Measurements from ENCODE around the gene USP47.

Gene USP47

GRCh38 chr11:11980841-11981308, 139.1 kb downstream of the USP47 start:
- H3K79me2 ChIP-seq (ENCODE audit: control insufficient read depth, insufficient read depth, low read length, unreplicated experiment): no peaks in the 10 kb centered on the region
- no peaks in the 10 kb centered on the region for H3K36me3 ChIP-seq (ENCODE audit: insufficient read depth, low read length)
- no peak overlapping the region for H2AFZ ChIP-seq (ENCODE audit: low read length, unreplicated experiment)
- H3K4me3 ChIP-seq (ENCODE audit: low read depth, low read length): no peak overlapping the region
- H3K27ac ChIP-seq (ENCODE audit: low read depth, low read length): peak overlapping the region; percentile 76; the same call in 1 of the 2 replicates
- H3K27me3 ChIP-seq (ENCODE audit: insufficient read depth, low read length): no peaks in the 10 kb centered on the region
- peaks cover 83% of the 10 kb centered on the region for H3K4me1 ChIP-seq (ENCODE audit: control insufficient read depth, insufficient read depth, low read length, unreplicated experiment)

DNA sequence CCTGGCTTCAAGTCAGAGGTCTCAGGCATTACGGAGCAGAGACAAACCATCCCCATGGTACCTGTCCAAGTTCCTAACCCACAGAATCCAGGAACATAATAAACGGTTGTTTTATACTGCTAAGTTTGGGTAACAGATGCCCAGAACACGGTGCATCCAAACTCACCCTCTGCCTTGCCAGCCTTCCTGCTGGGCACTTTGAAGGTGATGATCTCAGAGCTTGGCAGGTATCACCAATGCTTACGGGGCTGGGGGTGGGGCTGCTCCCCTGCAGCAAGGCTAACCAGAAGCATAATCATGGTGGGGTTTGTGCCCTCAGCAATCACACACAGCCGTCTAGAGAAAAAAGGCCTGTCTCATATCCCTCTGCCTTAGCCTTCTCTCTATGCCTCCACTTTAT, 139.6 kb downstream of the USP47 start:
- Histone ChIP-seq H3K27ac (ENCODE audit: low read depth, low read length) (no peak overlapping the region), H3K36me3 (ENCODE audit: insufficient read depth, low read length) (no peaks in the 10 kb centered on the region), H2AFZ (ENCODE audit: low read length, unreplicated experiment) (no peak overlapping the region)

DNA sequence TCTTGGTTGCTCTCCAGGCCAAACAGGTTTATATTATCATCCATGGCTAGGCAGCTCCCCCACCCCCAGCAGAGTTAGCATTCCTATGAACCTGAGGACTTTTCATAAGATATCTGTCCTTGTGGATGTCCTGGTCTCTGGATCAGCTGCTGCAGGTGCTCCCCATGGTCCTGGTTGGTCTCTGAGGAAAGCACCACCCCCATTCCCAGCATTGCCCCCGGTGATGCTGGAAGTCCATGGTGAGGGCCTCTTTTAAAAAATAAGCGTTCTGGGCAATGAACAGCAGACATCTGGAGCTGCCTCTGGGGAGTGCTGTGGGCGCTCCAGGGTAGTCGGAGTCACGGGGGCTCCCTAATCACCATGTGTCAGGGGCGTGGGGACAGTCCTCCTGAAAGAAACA, 140.1 kb downstream of the USP47 start:
- Histone ChIP-seq H2AFZ (ENCODE audit: low read length, unreplicated experiment) (no peak overlapping the region), H3K36me3 (ENCODE audit: insufficient read depth, low read length) (no peaks in the 10 kb centered on the region), H3K4me1 (ENCODE audit: control insufficient read depth, insufficient read depth, low read length, unreplicated experiment) (peaks cover 79% of the 10 kb centered on the region), H3K27ac (ENCODE audit: low read depth, low read length) (no peak overlapping the region), H3K79me2 (ENCODE audit: control insufficient read depth, insufficient read depth, low read length, unreplicated experiment) (no peaks in the 10 kb centered on the region), H3K4me3 (ENCODE audit: low read depth, low read length) (no peak overlapping the region), H3K27me3 (ENCODE audit: insufficient read depth, low read length) (no peaks in the 10 kb centered on the region)

More for the DNA sequence above, 139.6 kb downstream of the USP47 start:
- Histone ChIP-seq H3K4me3 (ENCODE audit: low read depth, low read length) (no peak overlapping the region), H3K27me3 (ENCODE audit: insufficient read depth, low read length) (no peaks in the 10 kb centered on the region), H3K4me1 (ENCODE audit: control insufficient read depth, insufficient read depth, low read length, unreplicated experiment) (peaks cover 83% of the 10 kb centered on the region), H3K79me2 (ENCODE audit: control insufficient read depth, insufficient read depth, low read length, unreplicated experiment) (no peaks in the 10 kb centered on the region)

DNA sequence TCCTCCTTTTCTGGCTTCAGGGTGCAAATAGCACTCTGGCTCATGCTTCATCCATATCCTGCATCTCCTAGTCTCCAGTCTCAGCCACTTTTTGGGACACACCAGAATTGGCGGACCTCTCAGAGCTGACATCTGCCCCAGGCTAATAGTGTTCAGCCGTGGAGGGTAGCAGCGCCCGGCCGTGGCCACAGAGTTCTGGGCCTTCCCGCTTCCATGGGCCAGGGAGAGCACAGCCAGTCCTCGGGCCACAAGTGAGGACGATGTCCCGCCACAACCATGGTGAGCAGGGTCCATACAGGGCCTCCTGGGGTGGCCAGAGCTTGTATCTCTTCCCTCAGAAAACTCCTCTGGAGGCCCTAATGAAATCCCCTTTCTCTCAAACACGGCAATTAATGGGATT, 140.7 kb downstream of the USP47 start:
- no peaks in the 10 kb centered on the region for H3K79me2 ChIP-seq (ENCODE audit: control insufficient read depth, insufficient read depth, low read length, unreplicated experiment)
- H2AFZ ChIP-seq (ENCODE audit: low read length, unreplicated experiment): no peak overlapping the region
- peak overlapping the region; percentile 69; the same call in 1 of the 2 replicates for H3K27ac ChIP-seq (ENCODE audit: low read depth, low read length)
- H3K4me1 ChIP-seq (ENCODE audit: control insufficient read depth, insufficient read depth, low read length, unreplicated experiment): peaks cover 77% of the 10 kb centered on the region
- H3K27me3 ChIP-seq (ENCODE audit: insufficient read depth, low read length): no peaks in the 10 kb centered on the region
- H3K4me3 ChIP-seq (ENCODE audit: low read depth, low read length): no peak overlapping the region
- no peaks in the 10 kb centered on the region for H3K36me3 ChIP-seq (ENCODE audit: insufficient read depth, low read length)

GRCh38 chr11:11982975-11983374, 141.2 kb downstream of the USP47 start:
- H3K27ac ChIP-seq (ENCODE audit: low read depth, low read length): peak overlapping the region; percentile 69
- H3K36me3 ChIP-seq (ENCODE audit: insufficient read depth, low read length): no peaks in the 10 kb centered on the region
- no peaks in the 10 kb centered on the region for H3K79me2 ChIP-seq (ENCODE audit: control insufficient read depth, insufficient read depth, low read length, unreplicated experiment)
- peak overlapping the region; percentile 27 for H2AFZ ChIP-seq (ENCODE audit: low read length, unreplicated experiment)
- no peaks in the 10 kb centered on the region for H3K27me3 ChIP-seq (ENCODE audit: insufficient read depth, low read length)
- H3K4me3 ChIP-seq (ENCODE audit: low read depth, low read length): no peak overlapping the region
- peaks cover 77% of the 10 kb centered on the region for H3K4me1 ChIP-seq (ENCODE audit: control insufficient read depth, insufficient read depth, low read length, unreplicated experiment)

- H2AFZ ChIP-seq (ENCODE audit: low read length, unreplicated experiment): no peak overlapping the region
- H3K27me3 ChIP-seq (ENCODE audit: insufficient read depth, low read length): no peaks in the 10 kb centered on the region
- H3K36me3 ChIP-seq (ENCODE audit: insufficient read depth, low read length): no peaks in the 10 kb centered on the region
- H3K27ac ChIP-seq (ENCODE audit: low read depth, low read length): peak overlapping the region; percentile 69
- H3K79me2 ChIP-seq (ENCODE audit: control insufficient read depth, insufficient read depth, low read length, unreplicated experiment): no peaks in the 10 kb centered on the region
- peaks cover 77% of the 10 kb centered on the region for H3K4me1 ChIP-seq (ENCODE audit: control insufficient read depth, insufficient read depth, low read length, unreplicated experiment)
- H3K4me3 ChIP-seq (ENCODE audit: low read depth, low read length): no peak overlapping the region
These were observed 141.7 kb downstream of the USP47 start for GRCh38 chr11:11983427-11983826.

- Histone ChIP-seq H3K27ac (ENCODE audit: low read depth, low read length) (peak overlapping the region; percentile 69), H2AFZ (ENCODE audit: low read length, unreplicated experiment) (no peak overlapping the region), H3K36me3 (ENCODE audit: insufficient read depth, low read length) (no peaks in the 10 kb centered on the region), H3K4me3 (ENCODE audit: low read depth, low read length) (no peak overlapping the region), H3K4me1 (ENCODE audit: control insufficient read depth, insufficient read depth, low read length, unreplicated experiment) (peaks cover 71% of the 10 kb centered on the region), H3K27me3 (ENCODE audit: insufficient read depth, low read length) (no peaks in the 10 kb centered on the region), H3K79me2 (ENCODE audit: control insufficient read depth, insufficient read depth, low read length, unreplicated experiment) (no peaks in the 10 kb centered on the region)
These were observed 142.8 kb downstream of the USP47 start for GRCh38 chr11:11984563-11984962.

DNA sequence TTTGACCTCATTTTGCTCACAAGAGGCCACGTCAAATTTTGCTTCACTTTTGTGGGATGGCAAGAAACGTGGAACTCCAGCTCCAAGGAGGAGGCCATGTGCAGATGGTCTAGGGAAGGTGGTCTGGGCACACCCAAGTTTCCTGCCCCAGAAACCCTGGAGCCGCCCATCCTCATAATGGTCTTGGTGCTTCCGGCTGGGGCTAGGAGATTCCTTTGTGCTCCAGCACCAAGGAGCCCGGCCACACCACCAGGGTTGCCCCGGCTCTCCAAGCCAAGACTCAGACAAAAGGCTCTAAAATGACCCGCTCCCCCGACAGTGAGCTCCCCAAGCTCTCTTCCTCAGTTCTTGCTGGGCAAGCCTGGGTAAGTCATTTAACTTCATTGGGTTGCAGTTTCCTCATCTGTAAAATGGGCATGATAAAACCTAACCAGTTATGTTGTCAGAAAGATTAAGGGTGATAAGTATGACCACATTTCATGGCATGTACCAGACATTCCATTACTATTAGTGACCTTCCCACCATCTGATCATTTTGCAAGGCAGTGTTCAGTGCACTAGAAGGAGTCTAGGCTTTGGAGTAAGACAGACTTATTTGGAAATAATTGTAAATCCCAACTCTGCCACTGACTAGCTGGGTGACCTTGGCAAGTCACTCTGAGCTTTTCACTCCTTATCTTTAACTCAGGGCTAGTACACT, 143.4 kb downstream of the USP47 start:
- H3K36me3 ChIP-seq (ENCODE audit: insufficient read depth, low read length): no peaks in the 10 kb centered on the region
- H3K4me1 ChIP-seq (ENCODE audit: control insufficient read depth, insufficient read depth, low read length, unreplicated experiment): peaks cover 68% of the 10 kb centered on the region
- peak overlapping the region; percentile 69 for H3K27ac ChIP-seq (ENCODE audit: low read depth, low read length)

GRCh38 chr11:11985954-11986949, 144.5 kb downstream of the USP47 start:
- Histone ChIP-seq H3K4me1 (ENCODE audit: control insufficient read depth, insufficient read depth, low read length, unreplicated experiment) (peaks cover 69% of the 10 kb centered on the region), H3K27me3 (ENCODE audit: insufficient read depth, low read length) (no peaks in the 10 kb centered on the region), H3K27ac (ENCODE audit: low read depth, low read length) (peak overlapping the region; percentile 60), H2AFZ (ENCODE audit: low read length, unreplicated experiment) (no peak overlapping the region), H3K4me3 (ENCODE audit: low read depth, low read length) (no peak overlapping the region), H3K36me3 (ENCODE audit: insufficient read depth, low read length) (no peaks in the 10 kb centered on the region), H3K79me2 (ENCODE audit: control insufficient read depth, insufficient read depth, low read length, unreplicated experiment) (no peaks in the 10 kb centered on the region)

More for the DNA sequence above, 143.4 kb downstream of the USP47 start:
- H2AFZ ChIP-seq (ENCODE audit: low read length, unreplicated experiment): no peak overlapping the region
- H3K27me3 ChIP-seq (ENCODE audit: insufficient read depth, low read length): no peaks in the 10 kb centered on the region
- H3K79me2 ChIP-seq (ENCODE audit: control insufficient read depth, insufficient read depth, low read length, unreplicated experiment): no peaks in the 10 kb centered on the region
- no peak overlapping the region for H3K4me3 ChIP-seq (ENCODE audit: low read depth, low read length)

DNA sequence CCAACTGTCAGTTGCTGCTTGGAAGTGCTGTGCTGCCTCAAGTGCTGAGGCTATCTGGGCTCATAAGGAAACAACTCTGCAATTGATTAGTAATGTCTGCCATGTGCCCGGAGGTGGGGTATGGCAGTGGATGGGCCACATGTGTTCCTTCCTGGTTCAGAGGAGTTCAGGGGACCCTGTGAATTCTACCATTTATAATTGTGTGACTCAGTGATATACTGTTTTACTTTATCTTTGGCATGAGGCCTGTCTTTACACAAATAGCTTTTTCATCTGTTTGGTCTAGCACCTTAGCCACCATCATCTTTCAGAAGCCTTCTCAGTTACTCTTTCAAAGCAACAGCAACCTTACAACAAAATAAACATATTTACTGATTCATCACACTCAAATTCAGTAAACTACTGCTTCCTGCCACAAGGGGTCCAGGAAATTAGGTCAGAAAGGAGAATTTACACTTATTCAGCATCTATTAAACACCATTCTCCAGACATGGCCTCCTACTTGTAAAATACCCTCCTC, 145.8 kb downstream of the USP47 start:
- Histone ChIP-seq H3K4me1 (ENCODE audit: control insufficient read depth, insufficient read depth, low read length, unreplicated experiment) (peaks cover 76% of the 10 kb centered on the region), H3K79me2 (ENCODE audit: control insufficient read depth, insufficient read depth, low read length, unreplicated experiment) (no peaks in the 10 kb centered on the region), H2AFZ (ENCODE audit: low read length, unreplicated experiment) (peak overlapping the region; percentile 66), H3K27me3 (ENCODE audit: insufficient read depth, low read length) (no peaks in the 10 kb centered on the region), H3K27ac (ENCODE audit: low read depth, low read length) (peak overlapping the region; percentile 87), H3K4me3 (ENCODE audit: low read depth, low read length) (peak overlapping the region; percentile 6; the same call in 1 of the 2 replicates), H3K36me3 (ENCODE audit: insufficient read depth, low read length) (no peaks in the 10 kb centered on the region)

Measured in ACC112 (cell line).